SK-N-SH (cell line): Measurements from ENCODE around the gene CACNA2D3. TPM values are rescaled to one million over a fixed set of nuclear protein-coding genes. Genes with fewer than 3 reads are reported as not detected.

ENCODE experiments used
- CTCF ChIA-PET: fragments of 300-600, 350-600 bp; formaldehyde crosslinking; extraction: SDS; loops from one replicate; lab custom pipeline; 2021; lab: Yijun Ruan, JAX
- POLR2A ChIA-PET: fragments of 350-600 bp; sonication (Branson Sonifier 250); formaldehyde crosslinking; extraction: SDS; loops from one replicate; lab custom pipeline; 2020; ENCODE audit warnings: antibody characterized with exemption, inconsistent platforms; lab: Yijun Ruan, JAX
- DNase-seq: peaks from one replicate; pipeline ENCODE4 v3.0.0; 2012
- H2AFZ ChIP-seq: fragments of 200-600 bp; sonication (generic); 2 replicates; pipeline ENCODE4 v1.8.1; 2016; ENCODE audit warnings: antibody characterized with exemption, mild to moderate bottlenecking, low read depth
- H3F3A ChIP-seq: fragments of 200-600 bp; sonication (generic); replicated peaks from 2 replicates; pipeline ENCODE3; 2016; ENCODE audit warnings: antibody characterized with exemption, mild to moderate bottlenecking; ENCODE audit not compliant: insufficient read depth
- H3K27ac ChIP-seq, 2 experiments: fragments of 200-500 bp in 1 of 2; fragments of 200-600 bp in 1 of 2; sonication (Bioruptor generic) in 1 of 2; sonication (generic), shearing (Covaris generic) in 1 of 2; 2 replicates each; pipeline versions ENCODE4 v1.5.1 to v1.6.1; 2014 to 2016; ENCODE audit warnings: low read depth in 2 of 2, inconsistent platforms in 1 of 2, low read length in 1 of 2, mild to moderate bottlenecking in 1 of 2, mixed read lengths in 1 of 2
- H3K27me3 ChIP-seq: fragments of 200-600 bp; sonication (generic), shearing (Covaris generic); 2 replicates; pipeline ENCODE4 v1.6.1; 2016; ENCODE audit warnings: mixed run types; ENCODE audit not compliant: insufficient read depth
- H3K36me3 ChIP-seq, 2 experiments: fragments of 200-500 bp in 1 of 2; fragments of 200-600 bp in 1 of 2; sonication (Bioruptor generic) in 1 of 2; sonication (generic) in 1 of 2; replicated peaks in 1 of 2; 2 replicates each; pipeline versions ENCODE3 to v1.5.1; 2014 to 2016; ENCODE audit warnings: low read length in 1 of 2, mild to moderate bottlenecking in 1 of 2; ENCODE audit not compliant: insufficient read depth in 2 of 2, control insufficient read depth in 1 of 2
- H3K4me1 ChIP-seq, 2 experiments: fragments of 200-500 bp in 1 of 2; fragments of 200-600 bp in 1 of 2; sonication (Bioruptor generic) in 1 of 2; sonication (generic), shearing (Covaris generic) in 1 of 2; 2 replicates each; pipeline versions ENCODE4 v1.5.1 to v1.6.1; 2014 to 2016; ENCODE audit warnings: low read depth in 1 of 2, low read length in 1 of 2, mixed run types in 1 of 2; ENCODE audit not compliant: insufficient read depth in 2 of 2, control insufficient read depth in 1 of 2
- H3K4me2 ChIP-seq: fragments of 200-600 bp; sonication (generic), shearing (Covaris generic); 2 replicates; pipeline ENCODE4 v1.6.1; 2017; ENCODE audit warnings: mixed run types
- H3K4me3 ChIP-seq, 2 experiments: fragments of 200-500 bp in 1 of 2; fragments of 200-600 bp in 1 of 2; sonication (Bioruptor generic) in 1 of 2; sonication (generic), shearing (Covaris generic) in 1 of 2; 2 replicates each; pipeline versions ENCODE4 v1.5.1 to v1.8.1; 2014 to 2016; ENCODE audit warnings: low read depth in 2 of 2, inconsistent platforms in 1 of 2, low read length in 1 of 2, mild to moderate bottlenecking in 1 of 2, mixed read lengths in 1 of 2, moderate library complexity in 1 of 2
- H3K79me2 ChIP-seq: fragments of 200-600 bp; sonication (generic); 2 replicates; pipeline ENCODE4 v1.8.1; 2017; ENCODE audit warnings: mild to moderate bottlenecking; ENCODE audit not compliant: insufficient read depth
- H3K9ac ChIP-seq: fragments of 200-600 bp; sonication (generic); 2 replicates; pipeline ENCODE4 v1.6.1; 2017; ENCODE audit warnings: mixed run types
- H3K9me2 ChIP-seq: fragments of 200-600 bp; sonication (generic); 2 replicates; pipeline ENCODE4 v1.6.1; 2017; ENCODE audit warnings: mixed run types
- H3K9me3 ChIP-seq: fragments of 200-600 bp; sonication (generic); 2 replicates; pipeline ENCODE4 v1.6.1; 2017; ENCODE audit warnings: mixed run types, mild to moderate bottlenecking, moderate library complexity
- H4K20me1 ChIP-seq: fragments of 200-600 bp; sonication (generic); 2 replicates; pipeline ENCODE4 v1.6.1; 2017; ENCODE audit warnings: mild to moderate bottlenecking, mixed run types; ENCODE audit not compliant: insufficient read depth
- CHD2 ChIP-seq: fragments of 150-350 bp; IDR thresholded peaks from 2 replicates; pipeline ENCODE4 v1.6.1; 2018; ENCODE audit warnings: low read length; ENCODE audit not compliant: partially characterized antibody
- EP300 ChIP-seq, 2 experiments: IDR thresholded peaks; 2 replicates each; pipeline versions ENCODE4 v1.4.0 to v1.6.1; 2012; ENCODE audit warnings: borderline replicate concordance in 1 of 2, low read depth in 1 of 2, low read length in 1 of 2
- FOSL2 ChIP-seq: IDR thresholded peaks from 2 replicates; pipeline ENCODE4 v1.4.0; 2012; ENCODE audit warnings: low read depth, mild to moderate bottlenecking, moderate library complexity, borderline replicate concordance
- FOXM1 ChIP-seq: IDR thresholded peaks from 2 replicates; pipeline ENCODE4 v1.4.0; 2012; ENCODE audit warnings: low read depth, mild to moderate bottlenecking
- JUND ChIP-seq: IDR thresholded peaks from 2 replicates; pipeline ENCODE4 v1.4.0; 2012
- MAX ChIP-seq: IDR thresholded peaks from 2 replicates; pipeline ENCODE4 v1.4.0; 2012; ENCODE audit warnings: low read depth
- RAD21 ChIP-seq: IDR thresholded peaks from 2 replicates; pipeline ENCODE4 v1.6.1; 2012; ENCODE audit warnings: mild to moderate bottlenecking, low read length
- REST ChIP-seq: IDR thresholded peaks from 2 replicates; pipeline ENCODE4 v1.6.1; 2012; ENCODE audit warnings: mild to moderate bottlenecking, low read depth, low read length, moderate library complexity
- RXRA ChIP-seq: IDR thresholded peaks from 2 replicates; pipeline ENCODE4 v1.4.0; 2012; ENCODE audit warnings: low read depth, mild to moderate bottlenecking, borderline replicate concordance
- SIN3A ChIP-seq: IDR thresholded peaks from 2 replicates; pipeline ENCODE4 v1.6.1; 2012; ENCODE audit warnings: low read depth, mild to moderate bottlenecking, low read length, moderate library complexity, borderline replicate concordance
- SMC3 ChIP-seq: IDR thresholded peaks from 2 replicates; pipeline ENCODE4 v1.6.1; 2012; ENCODE audit warnings: low read depth, low read length, improper control_type of control experiment
- TAF1 ChIP-seq: IDR thresholded peaks from 2 replicates; pipeline ENCODE4 v1.6.1; 2012; ENCODE audit warnings: low read depth, mild to moderate bottlenecking, low read length, moderate library complexity, borderline replicate concordance
- TEAD4 ChIP-seq: IDR thresholded peaks from 2 replicates; pipeline ENCODE4 v1.4.0; 2012; ENCODE audit warnings: mild to moderate bottlenecking, borderline replicate concordance; ENCODE audit not compliant: insufficient read depth
- USF2 ChIP-seq: fragments of 150-350 bp; IDR thresholded peaks from 2 replicates; pipeline ENCODE4 v1.6.1; 2017; ENCODE audit warnings: antibody characterized with exemption, low read length, low read depth, borderline replicate concordance
- ZBTB33 ChIP-seq: IDR thresholded peaks from 2 replicates; pipeline ENCODE4 v1.4.0; 2012; ENCODE audit warnings: low read depth, borderline replicate concordance
- WGBS: methylation state at CpG from one replicate; pipeline ENCODE4 v1.1.6; 2017; ENCODE audit warnings: low lambda C conversion rate; 5-methylcytosine and 5-hydroxymethylcytosine counted together
- polyA plus RNA-seq, 3 experiments: library from polyadenylated mRNA; depleted of rRNA; stranded (reverse); fragments of >200 nt; gene quantifications; 2 replicates each; pipeline ENCODE4 v1.2.3, GENCODE V29; 2012

CACNA2D3 gene
- polyA plus RNA-seq, 1 of the 3 experiments (the other 2 are of a cell fraction) = 0.15 TPM

- no peak for TF ChIP-seq REST
- TF ChIP-seq USF2 = no peak
These were observed 765.8 kb downstream of the CACNA2D3 start (continued) for GRCh38 chr3:54888162-54888561.

- CTCF ChIA-PET = no interaction called here
These were observed 766.5 kb downstream of the CACNA2D3 start for GRCh38 chr3:54888873-54889272.

GRCh38 chr3:54889731-54890130 lies 767.4 kb downstream of the CACNA2D3 start:
- ChIA-PET POLR2A (no interaction called here), CTCF (no interaction called here)
- Histone ChIP-seq H3K9me2 (no peaks in the 10 kb centered on the region), H3K79me2 (no peaks in the 10 kb centered on the region), H3K36me3 (no peaks in the 10 kb centered on the region), H3K27me3 (no peaks in the 10 kb centered on the region), H3K4me3 (no peak overlapping the region), H3K4me2 (no peak overlapping the region), H3K9ac (no peak overlapping the region), H4K20me1 (no peaks in the 10 kb centered on the region), H3K27ac (no peak overlapping the region), H3F3A (peaks cover 17% of the 10 kb centered on the region), H2AFZ (no peak overlapping the region), H3K4me1 (peaks cover 8 to 26% of the 10 kb centered on the region in 2 experiments; a peak in 3 of 4 replicates), H3K9me3 (no peaks in the 10 kb centered on the region)
- no peak for DNase-seq
- TF ChIP-seq FOSL2 (no peak), TAF1 (no peak), SIN3A (no peak), RAD21 (no peak), ZBTB33 (no peak), RXRA (no peak), SMC3 (no peak)
- 70% methylated on average over 3 of the region's 3 CpGs for WGBS

More at GRCh38 chr3:54888873-54889272, 766.5 kb downstream of the CACNA2D3 start:
- DNase-seq = no peak
- Histone ChIP-seq H3K4me2 (no peak overlapping the region), H3K4me1 (peaks cover 8 to 26% of the 10 kb centered on the region in 2 experiments; a peak in 3 of 4 replicates), H3K9me3 (no peaks in the 10 kb centered on the region), H3F3A (peaks cover 17% of the 10 kb centered on the region), H3K79me2 (no peaks in the 10 kb centered on the region), H3K9me2 (no peaks in the 10 kb centered on the region), H3K27ac (no peak overlapping the region), H3K4me3 (no peak overlapping the region), H2AFZ (no peak overlapping the region), H3K27me3 (no peaks in the 10 kb centered on the region), H3K36me3 (no peaks in the 10 kb centered on the region), H3K9ac (no peak overlapping the region), H4K20me1 (no peaks in the 10 kb centered on the region)
- no peak for TF ChIP-seq FOXM1
- no peak for TF ChIP-seq MAX
- no peak for TF ChIP-seq CHD2
- TF ChIP-seq FOSL2 = no peak
- no peak for TF ChIP-seq TEAD4
- TF ChIP-seq EP300 (IDR thresholded peaks at IDR 0.05; ENCODE audit: borderline replicate concordance in 1 of 2, low read depth in 1 of 2, low read length in 1 of 2) = no peak
- no peak for TF ChIP-seq JUND
- POLR2A ChIA-PET = no interaction called here
- 96% methylated on average over 1 of the region's 1 CpG for WGBS
